MM.1S (cell line): Measurements from ENCODE around the gene CD82.
A peak's percentile ranks its signal among the peaks of the same experiment; 100 is the strongest.

ENCODE experiments used
- DNase-seq: peaks from one replicate; pipeline ENCODE4 v3.0.0-alpha.2; 2015
- H2AFZ ChIP-seq: fragments of 300-600 bp; sonication (generic); 2 replicates; pipeline ENCODE4 v1.6.0; 2016; ENCODE audit warnings: antibody characterized with exemption, low read length
- H3F3A ChIP-seq: fragments of 300-600 bp; sonication (generic); 2 replicates; pipeline ENCODE4 v1.6.1; 2016; ENCODE audit warnings: mild to moderate bottlenecking, antibody characterized with exemption, low read length, moderate library complexity, mixed read lengths; ENCODE audit not compliant: insufficient read depth
- H3K27ac ChIP-seq: fragments of 300-600 bp; sonication (generic); 2 replicates; pipeline ENCODE4 v1.5.1; 2016; ENCODE audit warnings: mild to moderate bottlenecking, low read length
- H3K27me3 ChIP-seq: fragments of 300-600 bp; sonication (generic); replicated peaks from 2 replicates; pipeline ENCODE4 v1.6.0; 2016; ENCODE audit warnings: low read length; ENCODE audit not compliant: insufficient read depth
- H3K36me3 ChIP-seq: fragments of 300-600 bp; sonication (generic); replicated peaks from 2 replicates; pipeline ENCODE4 v1.6.1; 2016; ENCODE audit warnings: mild to moderate bottlenecking, low read length, mixed read lengths; ENCODE audit not compliant: insufficient read depth
- H3K4me1 ChIP-seq: fragments of 300-600 bp; sonication (generic); 2 replicates; pipeline ENCODE4 v1.6.1; 2016; ENCODE audit warnings: low read length, mixed read lengths
- H3K4me2 ChIP-seq: fragments of 300-600 bp; sonication (generic); 2 replicates; pipeline ENCODE4 v1.6.0; 2016; ENCODE audit warnings: low read depth, low read length
- H3K4me3 ChIP-seq: fragments of 300-600 bp; sonication (generic); 2 replicates; pipeline ENCODE4 v1.5.1; 2016; ENCODE audit warnings: low read length, mixed read lengths
- H3K79me2 ChIP-seq: fragments of 300-600 bp; sonication (generic); 2 replicates; pipeline ENCODE4 v1.6.1; 2016; ENCODE audit warnings: mixed run types, low read length, mixed read lengths
- H3K9ac ChIP-seq: fragments of 300-600 bp; sonication (generic); 2 replicates; pipeline ENCODE4 v1.6.1; 2016; ENCODE audit warnings: low read length, mixed read lengths
- H3K9me2 ChIP-seq: fragments of 300-600 bp; sonication (generic); replicated peaks from 2 replicates; pipeline ENCODE4 v1.6.1; 2016; ENCODE audit warnings: mild to moderate bottlenecking, low read length, mixed read lengths; ENCODE audit not compliant: insufficient read depth
- H3K9me3 ChIP-seq: fragments of 300-600 bp; sonication (generic); replicated peaks from 2 replicates; pipeline ENCODE4 v1.6.1; 2016; ENCODE audit warnings: mild to moderate bottlenecking, low read length, mixed read lengths; ENCODE audit not compliant: insufficient read depth
- H4K20me1 ChIP-seq: fragments of 300-600 bp; sonication (generic); 2 replicates; pipeline ENCODE4 v1.6.1; 2016; ENCODE audit warnings: mild to moderate bottlenecking, low read length, moderate library complexity, mixed read lengths; ENCODE audit not compliant: insufficient read depth
- EZH2 ChIP-seq: fragments of 300-600 bp; sonication (generic); optimal IDR thresholded peaks from 2 replicates; pipeline ENCODE3; 2017; ENCODE audit warnings: low read depth, mild to moderate bottlenecking, antibody characterized with exemption, low read length, mixed read lengths
- EZH2phosphoT487 ChIP-seq: fragments of 300-600 bp; sonication (generic); IDR thresholded peaks from 2 replicates; pipeline ENCODE4 v1.6.1; 2018; ENCODE audit warnings: antibody characterized with exemption, low read length
- TF ChIP-seq, protein P1 (sequence below): fragments of 300-600 bp; sonication (generic); IDR thresholded peaks from 2 replicates; pipeline ENCODE4 v1.5.1; 2016; ENCODE audit warnings: antibody characterized with exemption, low read length, mixed read lengths

The CD82 gene

DNA sequence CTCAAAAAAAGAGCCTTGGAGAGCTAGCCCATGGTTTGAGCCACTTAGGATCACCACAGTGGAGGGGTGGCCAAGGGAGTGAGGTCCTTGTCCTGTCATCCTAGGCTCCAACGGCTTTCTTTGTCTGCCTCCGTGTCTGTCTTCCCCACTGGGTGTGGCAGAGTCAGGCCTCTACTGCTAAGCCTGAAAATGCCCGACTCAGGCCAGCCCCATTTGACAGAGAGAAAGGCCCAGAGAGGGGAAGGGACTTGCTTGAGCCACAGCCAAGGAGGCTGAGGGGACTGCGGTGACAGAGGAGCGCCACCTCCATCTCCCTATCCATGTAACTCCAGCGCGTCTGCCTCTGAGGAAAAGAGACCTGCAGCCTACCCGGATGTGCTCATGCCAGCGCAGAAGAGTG is 27.8 kb upstream of the CD82 start:
- Histone ChIP-seq H4K20me1 (no peaks in the 10 kb centered on the region), H3K9ac (no peak overlapping the region), H3K27me3 (no peaks in the 10 kb centered on the region), H3K4me2 (no peak overlapping the region), H3F3A (no peaks in the 10 kb centered on the region), H3K4me3 (no peak overlapping the region), H3K27ac (no peak overlapping the region), H3K4me1 (no peaks in the 10 kb centered on the region), H3K79me2 (no peaks in the 10 kb centered on the region), H2AFZ (no peak overlapping the region), H3K36me3 (no peaks in the 10 kb centered on the region), H3K9me2 (no peaks in the 10 kb centered on the region), H3K9me3 (no peaks in the 10 kb centered on the region)
- no peak for DNase-seq
- TF ChIP-seq EZH2phosphoT487 (no peak), EZH2 (no peak)
- TF ChIP-seq, protein P1, sequence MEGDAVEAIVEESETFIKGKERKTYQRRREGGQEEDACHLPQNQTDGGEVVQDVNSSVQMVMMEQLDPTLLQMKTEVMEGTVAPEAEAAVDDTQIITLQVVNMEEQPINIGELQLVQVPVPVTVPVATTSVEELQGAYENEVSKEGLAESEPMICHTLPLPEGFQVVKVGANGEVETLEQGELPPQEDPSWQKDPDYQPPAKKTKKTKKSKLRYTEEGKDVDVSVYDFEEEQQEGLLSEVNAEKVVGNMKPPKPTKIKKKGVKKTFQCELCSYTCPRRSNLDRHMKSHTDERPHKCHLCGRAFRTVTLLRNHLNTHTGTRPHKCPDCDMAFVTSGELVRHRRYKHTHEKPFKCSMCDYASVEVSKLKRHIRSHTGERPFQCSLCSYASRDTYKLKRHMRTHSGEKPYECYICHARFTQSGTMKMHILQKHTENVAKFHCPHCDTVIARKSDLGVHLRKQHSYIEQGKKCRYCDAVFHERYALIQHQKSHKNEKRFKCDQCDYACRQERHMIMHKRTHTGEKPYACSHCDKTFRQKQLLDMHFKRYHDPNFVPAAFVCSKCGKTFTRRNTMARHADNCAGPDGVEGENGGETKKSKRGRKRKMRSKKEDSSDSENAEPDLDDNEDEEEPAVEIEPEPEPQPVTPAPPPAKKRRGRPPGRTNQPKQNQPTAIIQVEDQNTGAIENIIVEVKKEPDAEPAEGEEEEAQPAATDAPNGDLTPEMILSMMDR, result no peak

DNA sequence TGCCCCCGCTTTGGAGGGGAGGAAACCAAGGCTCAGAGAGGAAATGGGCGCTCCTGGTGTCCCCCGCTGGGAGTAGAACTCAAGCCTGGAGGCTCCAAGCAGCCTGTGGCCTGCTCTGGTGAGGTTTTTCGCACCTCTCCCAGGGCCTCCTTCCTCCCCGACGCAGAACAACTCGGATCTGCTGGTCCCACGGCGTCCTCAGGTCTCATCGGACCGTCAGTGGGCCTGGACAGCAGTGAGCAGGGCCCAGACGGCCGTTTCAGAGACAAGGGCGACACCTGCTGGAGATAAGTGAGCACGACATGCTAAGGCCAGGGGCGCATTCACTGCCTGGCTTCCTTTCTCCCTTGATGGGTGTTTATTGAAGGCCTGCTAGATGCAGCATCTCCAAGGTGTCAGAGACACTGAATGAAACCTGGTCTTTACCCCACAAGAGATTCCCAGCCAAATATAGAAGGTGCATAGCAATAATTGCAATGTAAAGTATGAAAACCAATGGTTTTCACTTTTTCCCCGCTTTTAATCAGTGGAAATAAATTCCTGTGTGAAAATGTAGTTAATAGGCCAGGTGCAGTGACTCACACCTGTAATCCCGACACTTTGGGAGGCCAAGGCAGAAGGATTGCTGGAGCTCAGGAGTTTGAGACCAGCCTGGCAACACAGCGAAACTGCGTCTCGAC is 26.9 kb upstream of the CD82 start:
- H3F3A ChIP-seq, result no peaks in the 10 kb centered on the region
- H3K9me3 ChIP-seq, result no peaks in the 10 kb centered on the region
- H3K36me3 ChIP-seq, result no peaks in the 10 kb centered on the region
- peak; percentile 63 for DNase-seq
- H3K79me2 ChIP-seq, result no peaks in the 10 kb centered on the region
- peak overlapping the region; percentile 57 for H2AFZ ChIP-seq
- peak overlapping the region; percentile 42; the same call in 1 of the 2 replicates for H3K4me2 ChIP-seq
- no peaks in the 10 kb centered on the region for H3K27me3 ChIP-seq
- H3K4me3 ChIP-seq, result no peak overlapping the region
- TF ChIP-seq, protein P1, result peak; percentile 93
- no peak for TF ChIP-seq EZH2
- no peaks in the 10 kb centered on the region for H4K20me1 ChIP-seq
- H3K4me1 ChIP-seq, result no peaks in the 10 kb centered on the region
- no peak overlapping the region; the same call in 1 of the 2 replicates for H3K9ac ChIP-seq
- H3K27ac ChIP-seq, result no peak overlapping the region
- H3K9me2 ChIP-seq, result no peaks in the 10 kb centered on the region

DNA sequence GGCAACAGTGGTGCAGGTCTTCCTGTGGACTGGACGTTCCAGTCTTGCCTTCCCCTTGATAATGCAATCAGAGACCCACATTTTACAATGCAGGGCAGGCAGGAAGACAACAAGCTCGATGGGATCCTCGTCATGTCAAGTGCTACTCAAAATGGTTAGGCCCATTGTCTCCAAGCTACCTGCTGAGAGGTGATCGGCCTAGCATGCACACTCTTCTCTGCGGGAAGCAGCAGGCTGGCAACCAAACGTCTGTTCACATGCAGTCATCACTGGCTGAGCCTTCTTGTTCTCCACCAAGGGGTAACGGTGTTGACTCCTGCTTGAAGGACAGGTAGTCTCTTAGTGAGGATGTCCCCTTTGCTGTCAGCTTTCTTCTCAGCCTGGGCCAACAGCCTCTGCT is 25.5 kb upstream of the CD82 start:
- Histone ChIP-seq H3F3A (no peaks in the 10 kb centered on the region), H3K27me3 (no peaks in the 10 kb centered on the region), H4K20me1 (no peaks in the 10 kb centered on the region), H2AFZ (no peak overlapping the region), H3K27ac (no peak overlapping the region), H3K36me3 (no peaks in the 10 kb centered on the region), H3K9me3 (no peaks in the 10 kb centered on the region), H3K4me3 (no peak overlapping the region), H3K9ac (no peak overlapping the region), H3K79me2 (no peaks in the 10 kb centered on the region), H3K9me2 (no peaks in the 10 kb centered on the region), H3K4me2 (no peak overlapping the region), H3K4me1 (no peaks in the 10 kb centered on the region)
- TF ChIP-seq EZH2phosphoT487 (no peak), EZH2 (no peak)
- TF ChIP-seq, protein P1, result no peak
- no peak for DNase-seq
